ENCODE measurements around the gene ERBB4.
"Not testable (repeated sequence)": the region's sequence is repeated elsewhere in the genome, so short reads cannot be mapped to it uniquely, and the experiment has no call there.

ERBB4 gene

DNA sequence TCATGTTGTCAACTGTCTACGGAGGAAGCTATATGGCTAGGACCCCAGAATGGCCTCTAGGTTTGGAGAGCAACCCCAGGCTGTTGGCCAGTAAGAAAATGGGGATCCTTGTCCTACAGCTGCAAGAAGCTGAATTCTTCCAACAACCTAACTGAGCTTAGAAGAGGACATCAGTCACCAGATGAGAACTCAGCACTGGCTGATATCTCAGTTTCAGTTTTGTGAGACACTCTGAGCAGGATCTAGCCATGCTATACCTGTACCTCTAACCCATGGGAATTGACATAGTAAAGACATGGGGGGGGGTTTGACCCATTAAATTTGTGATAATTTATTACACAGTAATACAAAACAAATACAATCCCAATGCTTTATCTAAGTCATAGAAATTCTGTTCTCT lies 312.5 kb downstream of the ERBB4 start:
- no peak for DNase-seq (ENCODE audit: low spot score)

DNA sequence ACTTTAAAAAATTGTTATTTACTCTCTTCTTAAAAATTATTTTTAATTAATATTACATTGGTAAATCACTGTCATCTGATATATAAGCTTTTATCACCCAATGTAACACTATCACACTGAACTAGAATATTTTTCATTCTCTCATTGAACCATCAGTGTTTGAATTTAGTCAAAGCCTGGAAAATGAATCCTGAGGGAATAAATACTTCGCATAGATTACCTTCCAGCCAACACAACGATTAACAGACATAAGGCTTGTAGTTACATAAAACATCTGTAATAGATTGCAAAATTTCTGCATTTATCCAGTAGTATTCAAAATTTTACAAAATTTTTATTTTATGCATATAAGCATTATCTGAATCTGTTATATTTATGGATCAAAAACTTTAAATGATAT lies 314.9 kb downstream of the ERBB4 start:
- no peak for DNase-seq (ENCODE audit: low spot score)

DNA sequence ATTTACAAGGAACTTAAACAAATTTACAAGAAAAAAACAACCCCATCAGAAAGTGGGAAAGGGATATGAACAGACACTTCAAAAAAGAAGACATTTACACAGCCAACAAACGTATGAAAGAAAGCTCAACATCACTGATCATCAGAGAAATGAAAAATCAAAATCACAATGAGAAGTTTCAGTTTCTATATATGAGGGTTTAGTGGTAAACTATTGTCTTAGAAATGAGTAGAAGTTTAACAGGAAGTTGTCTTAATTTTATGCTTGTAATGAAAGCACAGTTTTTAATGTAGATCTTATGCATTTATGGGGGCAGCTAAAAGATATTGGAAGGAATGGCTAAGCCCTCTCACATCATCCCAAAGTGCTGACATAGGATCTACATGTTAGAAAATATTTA lies 325.4 kb downstream of the ERBB4 start:
- no peak for DNase-seq (ENCODE audit: low spot score)

DNA sequence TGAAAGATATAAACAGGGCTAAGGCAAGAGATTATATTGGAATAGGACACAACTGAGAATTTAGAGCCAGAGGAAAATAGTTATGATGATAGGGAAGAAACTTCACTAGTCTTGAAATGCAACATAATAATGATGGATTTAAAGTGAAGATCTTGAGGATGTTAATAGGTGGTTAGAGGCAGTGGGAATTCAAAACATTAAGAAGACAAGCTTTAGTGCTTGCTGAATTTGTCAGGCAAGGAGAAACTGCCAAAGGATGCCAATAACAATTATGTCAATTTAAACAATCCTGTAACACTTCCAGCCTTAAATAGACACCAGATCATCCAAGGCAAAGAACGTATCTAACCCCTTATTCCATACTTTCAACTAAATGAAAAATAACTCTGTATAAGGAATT lies 330.1 kb downstream of the ERBB4 start:
- no peak for DNase-seq (ENCODE audit: low spot score)

DNA sequence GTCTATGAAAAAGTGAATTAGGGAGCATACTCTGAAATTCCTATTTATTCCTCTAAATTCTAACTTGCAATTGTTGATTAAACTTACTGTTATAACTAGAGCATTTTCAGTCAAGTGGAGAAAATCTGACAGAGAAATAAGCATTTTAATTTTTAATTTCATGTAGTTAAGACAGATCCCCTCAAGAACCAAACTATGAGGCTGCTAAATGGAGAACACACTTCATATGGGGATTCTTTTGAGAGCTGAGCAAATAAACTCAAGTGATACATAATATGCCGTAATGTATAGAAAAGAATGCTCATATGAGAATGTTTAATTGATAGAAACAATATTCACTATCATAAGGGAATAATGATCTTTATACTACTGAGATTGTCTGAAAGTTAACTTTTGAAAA lies 340.8 kb downstream of the ERBB4 start:
- DNase-seq (ENCODE audit: low spot score): no peak

DNA sequence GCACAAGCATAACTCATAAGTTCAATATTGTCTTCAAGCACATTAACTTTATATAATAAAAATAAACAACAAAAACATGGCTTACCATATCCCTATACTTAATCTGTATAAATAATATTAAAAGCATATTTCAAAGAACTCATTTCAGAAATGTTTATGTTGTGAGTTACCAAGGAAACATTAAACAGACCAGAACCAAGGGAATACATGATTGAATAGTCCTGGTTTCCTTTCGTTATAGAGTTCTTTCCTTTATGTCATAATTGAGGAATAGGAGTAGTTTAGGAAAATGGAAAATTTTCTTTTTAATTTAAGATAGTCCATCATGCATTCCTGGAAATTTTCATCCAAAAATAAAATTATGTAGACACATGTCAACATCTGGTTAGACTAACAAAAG lies 343.0 kb downstream of the ERBB4 start:
- DNase-seq (ENCODE audit: low spot score): no peak

DNA sequence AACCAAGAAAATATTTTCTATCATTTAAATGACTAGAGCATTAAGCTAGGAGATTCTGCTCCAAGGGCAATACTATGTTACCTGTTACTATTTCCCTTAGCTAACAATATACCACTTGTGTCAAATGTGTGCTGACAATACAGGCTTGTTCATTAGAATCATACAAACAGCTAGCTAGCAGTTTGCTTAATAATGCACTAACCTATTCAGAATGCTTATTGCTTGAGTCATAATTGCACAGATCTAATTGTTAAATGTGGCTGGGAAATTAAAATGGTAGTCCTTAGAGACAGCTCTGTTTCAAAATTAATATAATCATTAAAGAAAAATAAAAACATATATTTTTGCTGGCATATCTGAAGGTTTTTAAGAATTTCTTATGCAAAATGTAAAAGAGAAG lies 344.2 kb downstream of the ERBB4 start:
- DNase-seq (ENCODE audit: low spot score): peak; percentile 4

DNA sequence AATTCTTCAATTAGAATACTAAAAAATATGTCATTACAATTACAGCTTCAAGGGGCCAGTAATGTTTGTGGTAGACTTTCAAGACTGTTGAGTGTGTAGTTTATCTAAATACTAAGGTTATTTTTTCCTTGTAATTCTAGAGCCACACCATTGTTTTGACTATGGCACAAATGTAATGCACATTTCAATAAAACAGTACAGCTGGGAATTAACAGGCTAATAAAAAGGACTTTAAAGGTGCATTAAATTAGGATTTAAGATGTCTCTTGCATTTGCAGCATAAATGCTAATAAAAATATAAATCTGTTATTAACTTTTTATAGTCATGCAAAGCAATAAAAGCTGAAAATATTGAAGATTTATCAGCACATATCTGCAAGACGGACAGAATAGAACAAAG lies 344.8 kb downstream of the ERBB4 start:
- no peak for DNase-seq (ENCODE audit: low spot score)

DNA sequence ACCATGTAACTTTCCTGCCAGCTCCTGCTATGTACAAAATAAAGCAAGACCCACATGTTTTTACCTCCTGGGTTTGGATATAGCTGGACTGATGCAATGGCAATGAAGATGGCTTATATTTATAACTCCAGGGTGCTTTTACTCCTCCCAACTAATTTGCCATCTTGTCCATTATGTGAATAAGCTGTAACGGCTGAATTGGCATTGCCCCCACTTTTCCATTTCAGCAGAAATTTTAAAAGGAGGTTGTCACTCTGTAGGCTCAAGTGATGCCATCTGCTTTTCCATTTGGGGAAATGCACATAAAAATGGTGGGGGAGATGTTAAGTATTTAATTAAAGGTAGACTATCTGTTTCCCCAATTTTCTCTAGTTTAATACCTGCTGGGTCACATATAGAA lies 345.5 kb downstream of the ERBB4 start:
- DNase-seq (ENCODE audit: low spot score): no peak

DNA sequence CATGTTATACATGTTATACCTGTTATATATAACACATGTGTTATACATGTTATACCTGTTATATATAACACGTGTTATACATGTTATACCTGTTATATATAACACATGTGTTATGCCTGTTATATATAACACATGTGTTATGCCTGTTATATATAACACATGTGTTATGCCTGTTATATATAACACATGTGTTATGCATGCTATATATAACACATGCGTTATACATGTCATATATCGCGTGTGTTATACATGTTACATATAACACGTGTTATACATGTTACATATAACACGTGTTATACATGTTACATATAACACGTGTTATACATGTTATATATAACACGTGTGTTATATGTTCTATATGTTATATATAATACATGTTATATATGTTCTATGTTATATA lies 347.2 kb downstream of the ERBB4 start:
- DNase-seq (ENCODE audit: low spot score): not testable (repeated sequence)

DNA sequence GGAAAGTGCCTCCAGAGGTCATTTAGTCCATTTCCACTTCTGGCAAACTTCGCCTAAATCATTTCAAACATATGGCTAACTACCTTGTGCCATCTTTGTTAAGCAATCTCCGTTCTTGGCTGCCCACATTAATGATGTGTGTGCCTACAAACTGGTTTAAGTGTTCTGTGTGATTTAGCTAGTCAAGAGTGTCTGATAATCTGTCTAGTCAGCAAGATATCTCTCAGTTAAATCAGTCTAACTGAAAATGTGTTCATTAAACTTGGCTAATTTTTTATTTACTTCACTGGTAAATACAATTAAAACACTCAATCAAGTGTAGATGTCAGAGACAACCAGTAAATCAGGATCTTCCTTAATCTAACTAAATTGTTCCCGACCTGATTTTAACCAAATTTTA lies 352.4 kb downstream of the ERBB4 start:
- DNase-seq (ENCODE audit: low spot score): no peak

DNA sequence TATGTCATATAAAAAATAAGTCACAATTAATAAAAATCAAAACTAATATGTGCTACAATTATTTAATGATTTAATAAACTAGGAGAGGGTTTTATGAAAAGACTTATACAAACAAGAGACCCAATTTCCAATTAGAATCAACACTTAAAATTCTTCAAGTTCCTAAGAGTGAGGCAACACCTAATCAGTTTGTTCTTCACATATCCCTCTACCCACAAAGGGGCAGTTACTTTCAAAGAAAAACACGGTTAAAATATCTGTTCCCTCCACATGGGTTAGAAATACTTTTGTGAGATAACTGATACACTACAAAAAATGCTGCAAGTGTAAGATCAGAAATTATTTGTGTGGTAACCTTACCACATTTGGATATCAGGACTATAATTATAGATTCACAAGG lies 357.0 kb downstream of the ERBB4 start:
- no peak for DNase-seq (ENCODE audit: low spot score)

DNA sequence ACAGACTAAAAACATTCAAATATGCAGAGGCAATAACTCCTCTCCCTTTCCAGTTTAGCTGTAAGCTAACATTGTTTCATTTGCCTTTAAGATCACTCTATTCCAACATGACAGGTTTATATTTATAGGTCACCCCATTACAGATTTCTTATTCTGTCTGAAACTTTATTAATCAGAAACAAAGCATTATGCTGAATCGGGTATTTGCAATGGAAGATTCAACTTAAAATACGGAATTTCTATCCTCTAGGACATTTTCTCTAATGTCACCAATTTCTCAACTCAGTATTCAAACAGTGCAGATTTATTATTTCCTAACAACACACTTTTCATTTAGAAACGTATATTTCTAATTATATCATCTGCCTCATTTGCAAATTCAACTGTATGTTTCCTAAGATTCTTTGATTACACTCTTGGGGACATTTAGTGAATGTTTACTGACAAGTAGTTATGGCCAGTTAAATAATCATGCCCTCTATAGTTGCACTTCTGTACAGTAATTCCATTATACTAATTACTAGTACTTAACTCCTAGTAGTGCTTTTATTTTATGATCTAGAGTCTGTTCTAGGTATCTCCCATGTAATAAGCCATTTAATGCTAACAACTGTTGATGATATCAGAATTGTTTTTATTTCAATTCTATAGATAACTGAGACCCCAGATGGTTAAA lies 358.1 kb downstream of the ERBB4 start:
- DNase-seq (ENCODE audit: low spot score): no peak

DNA sequence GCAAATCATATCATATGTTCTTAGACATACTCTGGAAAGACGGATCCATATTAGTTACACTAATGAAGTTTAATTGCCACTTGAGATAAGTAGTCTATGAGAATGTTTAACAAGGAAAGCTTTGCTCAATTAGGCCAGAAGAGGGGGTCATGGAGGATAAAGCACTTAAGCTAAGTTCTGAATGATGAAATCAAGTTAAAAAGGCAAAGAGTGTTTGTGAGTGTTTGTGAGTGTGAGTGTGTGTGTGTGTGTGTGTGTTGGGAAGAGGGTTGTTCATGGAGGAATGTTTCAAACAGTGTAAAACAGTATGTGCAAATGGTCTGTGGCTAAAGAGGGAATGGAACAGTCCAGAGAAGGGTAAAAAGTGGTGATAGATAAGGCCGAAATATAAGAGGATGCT lies 360.9 kb downstream of the ERBB4 start:
- DNase-seq (ENCODE audit: low spot score): no peak

DNA sequence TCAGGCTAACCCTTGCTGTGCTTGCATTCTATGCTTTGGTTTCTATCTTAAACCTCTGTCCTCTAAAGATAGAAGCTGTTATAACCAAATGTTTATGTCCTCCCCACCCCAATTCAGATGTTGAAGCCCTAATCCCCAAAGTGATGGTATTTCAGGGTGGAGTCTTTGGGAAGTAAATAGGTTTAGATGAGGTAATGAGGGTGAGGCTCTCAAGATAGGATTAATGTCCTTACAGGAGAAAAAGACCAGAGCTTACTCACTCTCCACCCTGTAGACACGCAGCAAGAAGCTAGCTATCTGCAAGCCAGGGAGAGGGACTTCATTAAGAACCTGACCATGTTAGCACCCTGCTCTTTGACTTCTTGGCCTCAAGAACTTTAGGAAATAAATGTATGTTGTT lies 362.5 kb downstream of the ERBB4 start:
- no peak for DNase-seq (ENCODE audit: low spot score)

DNA sequence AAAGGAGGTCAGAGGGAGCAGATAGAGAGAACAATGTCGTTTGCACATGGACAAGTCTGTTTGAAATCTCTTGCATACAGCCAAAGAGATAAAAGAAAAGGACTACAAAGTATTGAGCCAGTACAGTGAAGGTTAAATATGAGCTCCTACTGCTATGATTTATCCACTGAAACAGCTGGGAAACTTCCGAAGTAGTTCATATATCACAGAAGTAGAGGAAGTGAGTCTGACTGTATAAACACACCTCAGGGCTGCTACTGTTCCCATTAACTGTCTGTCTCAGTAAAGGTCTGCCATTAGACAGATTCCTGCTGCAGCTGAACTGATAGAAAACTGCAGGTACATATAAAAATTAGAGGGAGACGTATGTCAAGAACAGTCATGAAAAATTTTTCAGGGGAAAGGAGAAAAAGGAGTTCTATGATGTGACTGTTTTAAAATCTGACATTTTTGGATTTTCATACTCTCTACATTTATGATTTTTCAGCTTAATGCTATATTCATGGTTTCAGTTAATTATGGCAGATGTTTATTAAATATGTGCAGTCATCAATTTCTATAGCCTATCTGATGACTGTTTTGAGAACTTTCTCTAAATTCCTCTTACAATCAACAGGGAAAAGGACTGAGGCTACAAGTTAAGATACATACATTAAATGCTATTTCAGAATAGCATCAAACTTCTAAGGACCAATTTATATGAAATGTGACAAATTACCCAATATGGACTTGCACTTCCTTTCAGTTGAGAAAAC lies 364.7 kb downstream of the ERBB4 start:
- DNase-seq (ENCODE audit: low spot score): no peak

DNA sequence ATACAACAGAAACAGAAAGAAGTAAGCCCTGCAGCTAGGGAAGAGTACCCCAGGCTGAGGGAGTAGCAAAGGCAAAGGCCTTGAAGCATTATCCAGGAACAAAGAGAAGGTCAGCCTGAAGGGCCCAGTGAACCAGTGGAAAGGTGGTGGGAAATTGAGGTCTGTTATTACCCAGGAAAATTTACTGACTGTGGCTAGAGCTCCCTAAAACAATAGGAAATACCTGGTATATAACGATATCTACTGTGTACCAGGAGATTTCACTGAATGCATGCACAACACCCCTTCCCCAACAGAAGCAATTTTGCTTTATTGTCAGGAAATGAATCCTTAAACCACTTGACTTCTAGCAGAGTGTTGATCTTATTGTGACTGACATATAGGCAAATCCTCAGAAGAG lies 365.3 kb downstream of the ERBB4 start:
- no peak for DNase-seq (ENCODE audit: low spot score)

DNA sequence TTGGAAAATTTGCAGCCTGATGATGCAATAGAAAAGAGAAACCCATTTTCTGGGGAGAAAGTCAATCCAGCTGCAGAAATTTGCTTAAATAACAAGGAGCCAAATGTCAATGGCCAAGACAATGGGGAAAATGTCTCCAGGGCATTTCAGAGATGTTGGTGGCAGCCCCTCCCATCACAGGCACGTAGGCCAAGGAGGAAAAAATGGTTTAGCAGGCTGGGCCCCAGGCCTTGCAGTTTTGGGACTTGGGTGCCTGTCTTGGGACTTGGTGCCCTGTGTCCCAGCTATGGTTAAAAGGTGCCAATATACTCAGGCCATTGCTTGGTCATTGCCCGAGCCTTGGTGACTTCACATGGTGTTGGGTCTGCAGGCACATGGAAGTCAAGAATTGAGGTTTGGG lies 368.2 kb downstream of the ERBB4 start:
- DNase-seq (ENCODE audit: low spot score): no peak

DNA sequence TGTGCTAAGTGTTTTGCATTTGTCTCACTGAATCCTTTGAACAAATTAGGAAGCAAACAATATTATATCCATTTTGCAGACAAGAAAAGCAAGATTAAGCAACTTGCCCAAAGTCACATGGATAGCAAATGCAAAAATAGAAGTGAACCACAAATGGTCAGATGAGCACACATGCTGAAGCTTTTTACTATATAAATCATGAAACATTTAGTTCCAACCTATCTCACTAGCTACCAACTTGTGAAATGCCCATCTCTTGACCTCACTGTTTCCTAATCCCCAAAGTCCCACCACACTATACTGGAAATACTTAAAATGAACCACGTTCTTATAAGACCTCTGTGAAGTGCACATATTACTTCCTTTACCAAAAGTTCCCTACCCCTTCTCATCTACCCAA lies 380.5 kb downstream of the ERBB4 start:
- DNase-seq (ENCODE audit: low spot score): no peak

DNA sequence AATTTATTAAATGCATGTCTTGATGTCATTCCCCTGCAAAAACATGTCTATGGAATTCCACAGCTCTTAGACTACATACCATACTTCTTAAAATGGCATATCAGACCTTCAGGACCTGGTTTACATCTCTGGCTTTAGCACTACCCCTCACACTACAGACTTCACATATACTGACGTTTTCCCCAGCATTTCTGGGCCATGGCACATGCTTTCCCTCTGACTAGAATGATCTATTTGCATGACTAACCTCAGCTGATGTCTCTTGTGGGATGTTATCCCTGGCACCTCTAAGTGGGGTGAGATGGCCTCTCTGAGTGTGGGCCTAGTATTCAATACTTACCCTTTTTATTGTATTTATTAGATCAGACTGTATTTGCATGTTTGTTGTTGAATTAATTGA lies 381.6 kb downstream of the ERBB4 start:
- DNase-seq (ENCODE audit: low spot score): no peak

DNA sequence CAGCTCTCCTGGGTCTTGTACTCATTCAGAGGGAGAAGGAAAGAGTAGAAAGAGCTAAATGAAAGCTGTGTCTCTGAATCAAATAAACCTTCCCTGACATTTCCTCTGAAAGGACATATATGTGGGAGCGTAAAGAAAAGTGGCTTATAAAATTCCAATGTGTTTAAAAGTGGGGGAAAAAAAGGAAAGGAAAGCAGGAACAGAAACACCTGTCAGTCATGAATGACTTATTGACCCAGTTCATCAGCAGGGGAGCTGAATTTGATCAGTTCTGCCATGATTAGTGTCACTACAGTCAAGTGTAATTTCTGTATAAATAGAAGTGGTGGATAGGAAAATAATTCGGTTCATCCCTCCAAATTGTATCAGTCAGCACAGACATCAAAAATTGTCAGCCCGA lies 382.5 kb downstream of the ERBB4 start:
- no peak for DNase-seq (ENCODE audit: low spot score)

DNA sequence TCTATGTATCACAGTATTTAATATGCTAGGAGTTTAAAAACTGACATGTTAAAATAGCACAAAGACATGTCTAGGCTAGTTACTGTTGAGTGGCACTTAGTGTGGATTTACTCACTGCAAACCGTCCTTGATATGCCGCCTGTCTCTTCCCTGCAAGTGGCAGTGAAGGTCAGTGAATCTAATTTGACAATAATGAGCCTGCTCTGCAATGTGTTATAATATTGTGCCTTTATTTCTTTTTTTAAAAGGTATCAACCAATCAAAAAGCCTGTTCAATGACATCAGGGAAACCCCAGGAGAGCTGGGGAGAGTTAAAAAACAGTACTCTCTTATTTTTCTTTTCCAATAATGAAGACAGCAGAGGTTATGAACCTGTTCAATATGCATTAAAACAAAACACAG lies 384.1 kb downstream of the ERBB4 start:
- no peak for DNase-seq (ENCODE audit: low spot score)

DNA sequence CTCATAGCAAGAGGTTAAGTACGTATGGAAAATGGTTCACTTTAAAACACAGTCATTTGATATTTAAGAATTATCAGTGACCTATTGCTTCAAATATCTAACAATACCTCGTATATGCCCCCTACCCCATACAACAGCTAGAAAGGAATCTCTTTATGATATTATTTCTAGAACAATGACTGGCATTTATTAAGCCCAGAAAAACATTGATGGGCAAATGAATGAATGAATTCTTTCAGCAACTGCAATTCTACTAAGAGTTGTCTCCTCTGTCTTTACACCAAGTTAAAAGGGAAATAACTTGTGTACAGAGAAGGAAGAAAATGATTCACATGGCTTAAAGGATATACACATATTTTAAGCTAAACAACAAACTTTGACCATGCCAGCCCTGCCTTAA lies 384.7 kb downstream of the ERBB4 start:
- DNase-seq (ENCODE audit: low spot score): no peak

DNA sequence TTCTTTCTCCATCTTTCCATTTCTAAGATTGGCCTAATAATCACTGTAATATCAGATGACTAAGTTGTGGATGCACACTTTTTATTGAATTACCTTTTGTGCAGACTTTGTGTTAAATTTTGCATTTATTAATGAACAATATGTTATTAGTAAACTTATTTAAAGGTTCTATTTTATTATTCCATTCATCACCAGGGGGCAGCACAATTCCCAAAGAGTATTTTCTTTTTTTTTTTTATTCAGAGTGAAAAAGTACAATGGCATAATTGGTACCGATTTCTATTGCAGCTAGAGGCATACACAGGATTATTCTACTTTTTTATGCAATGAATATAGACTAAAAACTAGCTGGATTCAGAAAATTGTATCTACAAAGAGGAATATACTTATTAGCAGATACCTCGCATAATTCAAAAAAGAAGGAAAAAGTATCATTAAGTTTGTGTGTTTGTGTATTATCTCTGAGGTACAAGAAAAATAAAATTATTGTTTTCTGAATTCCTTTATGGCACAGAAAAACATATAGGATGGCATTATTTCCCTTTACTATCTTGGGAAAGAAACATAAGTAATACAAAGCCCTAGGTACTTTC lies 390.6 kb downstream of the ERBB4 start:
- peak; percentile 22 for DNase-seq (ENCODE audit: low spot score)
